ENCODE results near the gene MAGI2.
"Not testable (repeated sequence)": the region's sequence is repeated elsewhere in the genome, so short reads cannot be mapped to it uniquely, and the experiment has no call there.

MAGI2 gene

DNA sequence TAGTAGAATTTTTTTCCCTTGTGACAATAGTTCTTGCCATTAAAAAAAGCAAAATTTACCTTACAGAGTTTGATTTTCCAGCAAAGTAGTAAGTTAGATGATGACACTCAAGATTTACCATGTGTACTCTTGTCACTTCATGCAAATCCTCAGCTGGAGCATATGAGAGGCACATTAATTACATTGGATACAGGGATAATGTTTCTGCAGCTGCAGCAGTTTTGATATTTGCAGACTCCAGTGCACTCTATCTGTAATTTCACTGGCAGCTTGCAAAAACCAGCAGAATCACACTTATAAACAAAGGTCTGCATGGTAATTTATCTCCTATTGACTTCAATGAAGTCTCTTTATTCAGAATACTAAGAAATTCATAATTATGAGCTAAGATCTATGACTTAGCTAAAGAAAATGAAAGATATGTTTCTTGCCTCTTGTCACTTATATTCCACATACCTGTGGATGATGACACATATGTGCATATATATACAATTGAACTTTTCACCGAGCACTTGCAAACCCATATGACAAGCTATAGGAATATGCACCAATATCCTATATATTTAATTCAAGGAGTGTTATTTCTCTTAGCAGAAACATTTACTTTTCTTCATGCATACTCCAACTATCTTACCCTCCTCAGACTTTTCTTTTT, 1124.3 kb downstream of the MAGI2 start:
- DNase-seq (ENCODE audit: low read depth, low spot score) = no peak
- ChIA-PET POLR2A (no interaction called here), CTCF (interaction anchor here (0.9 to 1.7 kb wide), 5 partner anchors 17 to 389 kb away, joined by 4 to 6 read pairs (median 4); no protein-coding TSS in a partner anchor)
- H3K4me3 ChIP-seq (ENCODE audit: low read depth, low read length) = no peak overlapping the region
- TF ChIP-seq, protein P1, sequence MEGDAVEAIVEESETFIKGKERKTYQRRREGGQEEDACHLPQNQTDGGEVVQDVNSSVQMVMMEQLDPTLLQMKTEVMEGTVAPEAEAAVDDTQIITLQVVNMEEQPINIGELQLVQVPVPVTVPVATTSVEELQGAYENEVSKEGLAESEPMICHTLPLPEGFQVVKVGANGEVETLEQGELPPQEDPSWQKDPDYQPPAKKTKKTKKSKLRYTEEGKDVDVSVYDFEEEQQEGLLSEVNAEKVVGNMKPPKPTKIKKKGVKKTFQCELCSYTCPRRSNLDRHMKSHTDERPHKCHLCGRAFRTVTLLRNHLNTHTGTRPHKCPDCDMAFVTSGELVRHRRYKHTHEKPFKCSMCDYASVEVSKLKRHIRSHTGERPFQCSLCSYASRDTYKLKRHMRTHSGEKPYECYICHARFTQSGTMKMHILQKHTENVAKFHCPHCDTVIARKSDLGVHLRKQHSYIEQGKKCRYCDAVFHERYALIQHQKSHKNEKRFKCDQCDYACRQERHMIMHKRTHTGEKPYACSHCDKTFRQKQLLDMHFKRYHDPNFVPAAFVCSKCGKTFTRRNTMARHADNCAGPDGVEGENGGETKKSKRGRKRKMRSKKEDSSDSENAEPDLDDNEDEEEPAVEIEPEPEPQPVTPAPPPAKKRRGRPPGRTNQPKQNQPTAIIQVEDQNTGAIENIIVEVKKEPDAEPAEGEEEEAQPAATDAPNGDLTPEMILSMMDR (IDR thresholded peaks at IDR 0.05; ENCODE audit: insufficient read depth, low read length, missing control alignments) = no peak

DNA sequence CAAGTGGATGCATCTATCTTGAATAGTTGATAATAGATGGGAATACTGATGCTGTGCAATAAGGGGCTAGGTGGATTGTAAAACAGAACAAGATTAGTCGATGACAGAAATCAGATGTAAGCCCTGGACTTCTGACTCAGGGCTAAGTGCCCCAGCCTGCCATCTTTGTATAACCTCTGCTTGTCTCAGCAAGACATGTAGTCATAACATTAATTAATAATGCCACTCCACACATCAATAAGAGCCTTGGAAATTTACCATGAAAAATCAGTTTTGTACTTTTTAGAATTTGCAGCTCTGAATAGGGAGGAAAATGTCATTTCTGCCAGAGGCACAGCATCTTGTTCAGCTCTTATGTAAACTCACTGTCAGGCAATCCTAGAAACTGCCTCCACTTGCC, 1125.7 kb downstream of the MAGI2 start:
- ChIA-PET POLR2A (no interaction called here), CTCF (no interaction called here)
- H3K4me3 ChIP-seq (ENCODE audit: low read depth, low read length) = no peak overlapping the region
- TF ChIP-seq, protein P1 (IDR thresholded peaks at IDR 0.05; ENCODE audit: insufficient read depth, low read length, missing control alignments) = no peak
- DNase-seq (ENCODE audit: low read depth, low spot score) = no peak

DNA sequence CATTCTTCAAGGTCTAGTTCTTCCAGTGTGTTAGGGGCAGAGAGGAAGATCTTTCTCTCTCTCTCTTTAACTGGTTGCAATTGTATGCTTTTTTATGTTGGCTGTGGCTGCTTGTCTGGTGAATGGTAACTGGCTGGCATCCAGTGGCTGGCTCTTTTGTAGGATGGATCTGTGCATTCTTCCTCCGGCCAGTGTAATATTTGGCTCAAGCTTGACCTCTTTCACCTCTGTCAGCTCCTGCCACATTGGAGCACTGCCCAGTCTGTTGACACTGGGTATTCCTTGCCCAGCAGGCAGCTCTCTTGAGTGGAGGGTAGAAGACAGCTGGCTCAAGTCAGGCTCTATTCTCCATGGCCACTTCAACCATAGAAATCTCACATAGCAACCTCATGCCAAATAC, 1126.6 kb downstream of the MAGI2 start:
- DNase-seq (ENCODE audit: low read depth, low spot score) = no peak
- ChIA-PET POLR2A (no interaction called here), CTCF (no interaction called here)
- TF ChIP-seq, protein P1 (IDR thresholded peaks at IDR 0.05; ENCODE audit: insufficient read depth, low read length, missing control alignments) = no peak
- H3K4me3 ChIP-seq (ENCODE audit: low read depth, low read length) = no peak overlapping the region

DNA sequence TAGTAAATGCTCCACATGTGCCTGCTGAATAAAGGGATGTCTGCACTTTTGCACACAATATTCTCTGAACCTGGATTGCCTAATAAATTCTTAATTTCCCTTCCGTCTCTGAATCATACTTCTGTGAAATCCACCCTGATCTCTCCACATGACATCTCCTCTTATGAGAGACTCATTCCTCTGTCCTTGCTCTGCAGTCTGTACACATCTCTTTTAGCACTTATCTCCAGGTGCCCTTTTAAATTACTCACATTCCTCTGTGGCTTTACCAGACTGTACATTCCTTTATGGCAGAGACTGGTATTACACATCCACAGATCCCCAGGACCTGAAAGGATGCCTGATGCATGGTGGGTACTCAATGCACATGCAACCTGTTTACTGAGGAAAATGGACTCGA, 1127.3 kb downstream of the MAGI2 start:
- H3K4me3 ChIP-seq (ENCODE audit: low read depth, low read length) = no peak overlapping the region
- POLR2A ChIA-PET = no interaction called here
- peak; percentile 33 for DNase-seq (ENCODE audit: low read depth, low spot score)
- CTCF ChIA-PET = no interaction called here
- TF ChIP-seq, protein P1 (IDR thresholded peaks at IDR 0.05; ENCODE audit: insufficient read depth, low read length, missing control alignments) = no peak

DNA sequence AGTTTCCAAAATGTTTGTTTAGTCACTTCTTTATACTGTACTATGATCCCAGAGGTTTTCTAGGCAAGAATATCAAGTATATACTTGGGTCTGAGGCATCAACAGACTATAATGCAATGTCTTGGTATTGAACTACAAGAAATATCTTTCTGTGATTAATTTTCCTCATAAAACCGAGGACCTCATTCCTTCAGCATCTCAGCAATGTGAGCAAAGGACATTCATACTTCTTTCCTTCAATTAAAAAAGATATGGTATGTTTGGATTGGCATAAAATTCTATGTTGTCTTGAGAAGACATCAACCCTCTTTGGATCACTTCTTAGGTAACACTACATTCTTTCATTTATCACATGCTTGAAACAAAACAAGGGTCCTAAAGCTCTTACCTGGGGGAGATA, 1130.3 kb downstream of the MAGI2 start:
- ChIA-PET CTCF (interaction anchor here (0.9 to 1.8 kb wide), 2 partner anchors 21 to 45 kb away, joined by 3 to 4 read pairs; no protein-coding TSS in a partner anchor), POLR2A (no interaction called here)
- TF ChIP-seq, protein P1 (IDR thresholded peaks at IDR 0.05; ENCODE audit: insufficient read depth, low read length, missing control alignments) = no peak
- no peak for DNase-seq (ENCODE audit: low read depth, low spot score)
- no peak overlapping the region for H3K4me3 ChIP-seq (ENCODE audit: low read depth, low read length)

DNA sequence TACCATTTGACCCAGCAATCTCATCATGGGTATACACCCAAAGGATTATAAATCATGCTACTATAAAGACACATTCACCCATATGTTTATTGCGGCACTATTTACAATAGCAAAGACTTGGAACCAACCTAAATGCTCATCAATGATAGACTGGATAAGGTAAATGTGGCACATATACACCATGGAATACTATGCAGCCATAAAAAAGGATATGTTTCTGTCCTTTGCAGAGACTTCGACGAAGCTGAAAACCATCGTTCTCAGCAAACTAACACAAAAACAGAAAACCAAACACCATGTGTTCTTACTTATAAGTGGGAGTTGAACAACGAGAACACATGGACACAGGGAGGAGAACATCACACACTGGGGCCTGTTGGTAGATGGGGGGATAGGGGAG, 1131.2 kb downstream of the MAGI2 start:
- CTCF ChIA-PET; DNase-seq (ENCODE audit: low read depth, low spot score); POLR2A ChIA-PET; H3K4me3 ChIP-seq (ENCODE audit: low read depth, low read length): not testable (repeated sequence)

DNA sequence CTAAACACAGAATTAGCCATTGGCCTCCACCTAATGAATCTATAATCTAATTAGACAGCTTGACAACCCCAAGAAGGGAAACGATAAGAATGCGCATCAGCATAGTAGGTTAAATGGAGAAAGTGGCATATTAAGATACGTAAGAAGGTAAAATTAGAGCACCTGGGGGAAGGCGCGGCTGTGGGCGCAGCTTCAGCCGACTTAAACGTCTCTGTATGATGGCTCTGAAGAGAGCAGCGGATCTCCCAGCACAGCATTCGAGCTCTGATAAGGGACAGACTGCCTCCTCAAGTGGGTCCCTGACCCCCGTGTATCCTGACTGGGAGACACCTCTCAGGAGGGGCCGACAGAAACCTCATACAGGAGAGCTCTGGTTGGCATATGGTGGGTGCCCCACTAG, 1136.1 kb downstream of the MAGI2 start:
- CTCF ChIA-PET = no interaction called here
- DNase-seq (ENCODE audit: low read depth, low spot score) = no peak
- TF ChIP-seq, protein P1 (IDR thresholded peaks at IDR 0.05; ENCODE audit: insufficient read depth, low read length, missing control alignments) = no peak
- POLR2A ChIA-PET = no interaction called here
- H3K4me3 ChIP-seq (ENCODE audit: low read depth, low read length) = no peak overlapping the region
